GM12891 (cell line): ENCODE results near the gene KCND1.

ENCODE experiments used
- POLR2A ChIP-seq: IDR thresholded peaks from 2 replicates; pipeline ENCODE4 v1.6.1; 2011; ENCODE audit warnings: low read depth, low read length, control low read depth
- POU2F2 ChIP-seq: IDR thresholded peaks from 2 replicates; pipeline ENCODE4 v1.6.1; 2011; ENCODE audit warnings: low read depth, mild to moderate bottlenecking, control low read depth, low read length, moderate library complexity
- SPI1 ChIP-seq: IDR thresholded peaks from 2 replicates; pipeline ENCODE4 v1.6.1; 2011; ENCODE audit warnings: low read depth, low read length, control low read depth
- TAF1 ChIP-seq: IDR thresholded peaks from 2 replicates; pipeline ENCODE4 v1.6.1; 2011; ENCODE audit warnings: low read depth, low read length, control low read depth

- TF ChIP-seq POU2F2 (no peak), SPI1 (no peak), TAF1 (no peak), POLR2A (no peak)
Measured at GRCh38 chrX:49000636-49001035, 29.0 kb upstream of the KCND1 start.
